GM21447 (cell line): ENCODE measurements around the gene ZNF107.
"Not testable (repeated sequence)": the region's sequence is repeated elsewhere in the genome, so short reads cannot be mapped to it uniquely, and the experiment has no call there.

ENCODE experiments used
- ATAC-seq: cut with Tn5 transposase; IDR thresholded peaks from one replicate; pipeline ENCODE4 v1.9.1; 2021; ENCODE audit not compliant: unreplicated experiment

ZNF107 gene

GRCh38 chr7:64642875-64643274 lies 23.1 kb upstream of the ZNF107 start:
- no peak for ATAC-seq

GRCh38 chr7:64643566-64643965 lies 22.4 kb upstream of the ZNF107 start:
- no peak for ATAC-seq

GRCh38 chr7:64651203-64651602 lies 14.7 kb upstream of the ZNF107 start:
- no peak for ATAC-seq

GRCh38 chr7:64651632-64652165 lies 14.2 kb upstream of the ZNF107 start:
- ATAC-seq: no peak

GRCh38 chr7:64653721-64654401 lies 12.1 kb upstream of the ZNF107 start:
- ATAC-seq: no peak

GRCh38 chr7:64654796-64655548 lies 11.0 kb upstream of the ZNF107 start:
- ATAC-seq: no peak

- no peak for ATAC-seq
These were observed 10.1 kb upstream of the ZNF107 start for GRCh38 chr7:64655811-64656210.

GRCh38 chr7:64656489-64656888 lies 9.4 kb upstream of the ZNF107 start:
- ATAC-seq: no peak

- ATAC-seq: not testable (repeated sequence)
These were observed 3.8 kb upstream of the ZNF107 start for GRCh38 chr7:64662091-64662490.

- ATAC-seq: no peak
These were observed 724 bp downstream of the ZNF107 start for GRCh38 chr7:64666663-64667050.

- ATAC-seq: no peak
These were observed 1.4 kb downstream of the ZNF107 start for GRCh38 chr7:64667311-64667710.

- ATAC-seq: no peak
These were observed 6.5 kb downstream of the ZNF107 start for GRCh38 chr7:64672414-64672813.

- no peak for ATAC-seq
These were observed 19.2 kb downstream of the ZNF107 start for GRCh38 chr7:64685091-64685490.

GRCh38 chr7:64685741-64686140 lies 19.8 kb downstream of the ZNF107 start:
- no peak for ATAC-seq

GRCh38 chr7:64686493-64687184 lies 20.7 kb downstream of the ZNF107 start:
- ATAC-seq: no peak

GRCh38 chr7:64687249-64687648 lies 21.3 kb downstream of the ZNF107 start:
- ATAC-seq: no peak

- ATAC-seq: no peak
These were observed 23.1 kb downstream of the ZNF107 start for GRCh38 chr7:64688988-64689387.

- ATAC-seq: no peak
These were observed 25.9 kb downstream of the ZNF107 start for GRCh38 chr7:64691831-64692230.

- not testable (repeated sequence) for ATAC-seq
These were observed 31.9 kb downstream of the ZNF107 start for GRCh38 chr7:64697863-64698262.

- no peak for ATAC-seq
These were observed 40.8 kb downstream of the ZNF107 start for GRCh38 chr7:64706625-64707292.

GRCh38 chr7:64717896-64718295 lies 52.0 kb downstream of the ZNF107 start:
- ATAC-seq: not testable (repeated sequence)
